Body of pancreas (tissue), 4 donors: ENCODE data around the gene CAMK4.

Experiments used
- CTCF ChIP-seq, 7 experiments: fragments of 450-650 bp in 4 of 7; fragments of 200-600 bp in 3 of 7; sonication (generic) in 3 of 7; IDR thresholded peaks; one replicate each; pipeline ENCODE4 v1.5.1; 2016 to 2019; ENCODE audit warnings: antibody characterized with exemption in 7 of 7
- POLR2A ChIP-seq, 3 donors: fragments of 450-650 bp; IDR thresholded peaks; one replicate each; pipeline ENCODE4 v1.6.1; 2016; ENCODE audit warnings: antibody characterized with exemption in 3 of 3, mild to moderate bottlenecking in 2 of 3

GRCh38 chr5:111277061-111277460, 52.9 kb downstream of the CAMK4 start:
- no peak for TF ChIP-seq CTCF (IDR thresholded peaks at IDR 0.05)
- TF ChIP-seq POLR2A (IDR thresholded peaks at IDR 0.05): no peak
